Fibroblast of lung (primary cell): Measurements from ENCODE around the gene UTS2B. TPM values are rescaled to one million over a fixed set of nuclear protein-coding genes. Genes with fewer than 3 reads are reported as not detected.
"Not testable (repeated sequence)": the region's sequence is repeated elsewhere in the genome, so short reads cannot be mapped to it uniquely, and the experiment has no call there.

Source experiments
- DNase-seq, 2 donors: peaks; one replicate each; pipeline versions ENCODE4 v3.0.0 to v3.0.0-alpha.2; 2010; ENCODE audit warnings: low read depth in 2 of 2
- H2AFZ ChIP-seq: 2 replicates; pipeline ENCODE4 v1.5.1; 2012; ENCODE audit warnings: low read length, control low read depth, inconsistent platforms
- H3K27ac ChIP-seq: 2 replicates; pipeline ENCODE4 v1.5.1; 2011; ENCODE audit warnings: low read length, control low read depth; ENCODE audit not compliant: insufficient read depth
- H3K27me3 ChIP-seq: 2 replicates; pipeline ENCODE4 v1.5.1; 2011; ENCODE audit warnings: mild to moderate bottlenecking, low read length; ENCODE audit not compliant: control insufficient read depth, insufficient read depth
- H3K36me3 ChIP-seq: 2 replicates; pipeline ENCODE4 v1.5.1; 2011; ENCODE audit warnings: low read length; ENCODE audit not compliant: control insufficient read depth, insufficient read depth
- H3K4me1 ChIP-seq: 2 replicates; pipeline ENCODE4 v1.5.1; 2011; ENCODE audit warnings: low read length; ENCODE audit not compliant: control insufficient read depth, insufficient read depth; ENCODE audit errors: extremely low read depth
- H3K4me2 ChIP-seq: 2 replicates; pipeline ENCODE4 v1.5.1; 2011; ENCODE audit warnings: low read length, control low read depth; ENCODE audit not compliant: insufficient read depth; ENCODE audit errors: extremely low read depth
- H3K4me3 ChIP-seq, 4 experiments: fragments of 200-600 bp in 1 of 4; sonication (generic) in 1 of 4; replicated peaks in 1 of 4; 2 replicates each; pipeline ENCODE4 v1.5.1; 2011 to 2016; ENCODE audit warnings: low read length in 4 of 4, low read depth in 3 of 4, mild to moderate bottlenecking in 3 of 4, control low read depth in 2 of 4, inconsistent platforms in 1 of 4, mixed read lengths in 1 of 4; ENCODE audit not compliant: insufficient read depth in 1 of 4; ENCODE audit errors: control extremely low read depth in 1 of 4
- H3K79me2 ChIP-seq: 2 replicates; pipeline ENCODE4 v1.5.1; 2012; ENCODE audit warnings: mild to moderate bottlenecking, low read length, inconsistent platforms; ENCODE audit not compliant: control insufficient read depth, insufficient read depth
- H3K9ac ChIP-seq: 2 replicates; pipeline ENCODE4 v1.5.1; 2011; ENCODE audit warnings: mild to moderate bottlenecking, low read length, control low read depth; ENCODE audit not compliant: insufficient read depth
- H3K9me3 ChIP-seq: 2 replicates; pipeline ENCODE4 v1.5.1; 2012; ENCODE audit warnings: low read depth, low read length; ENCODE audit not compliant: control insufficient read depth, insufficient read depth
- H4K20me1 ChIP-seq: 2 replicates; pipeline ENCODE4 v1.5.1; 2011; ENCODE audit warnings: low read length; ENCODE audit not compliant: control insufficient read depth, insufficient read depth; ENCODE audit errors: extremely low read depth
- EZH2 ChIP-seq: IDR thresholded peaks from 2 replicates; pipeline ENCODE4 v1.5.1; 2012; ENCODE audit warnings: low read length, control low read depth, mild to moderate bottlenecking; ENCODE audit errors: missing control alignments
- polyA plus RNA-seq, 2 donors: library from polyadenylated mRNA; depleted of rRNA in 1 of 2; stranded (reverse) in 1 of 2; unstranded in 1 of 2; fragments of >200 nt; gene quantifications; 2 replicates each; pipeline ENCODE4 v1.2.1, GENCODE V29; 2011 to 2012; ENCODE audit warnings: missing spikeins in 1 of 2
- total RNA-seq: library from RNA; depleted of rRNA; stranded (reverse); fragments of >200 nt; gene quantifications from 2 replicates; pipeline ENCODE4 v1.2.1, GENCODE V29; 2014
- TF ChIP-seq, protein P1 (sequence below), 2 donors: IDR thresholded peaks in 1 of 2; conservative IDR thresholded peaks in 1 of 2; 1 replicate in 1 of 2; 2 replicates in 1 of 2; pipeline ENCODE4 v1.5.1; 2011 to 2012; ENCODE audit warnings: low read length in 2 of 2, control low read depth in 1 of 2, inconsistent platforms in 1 of 2, low read depth in 1 of 2, mild to moderate bottlenecking in 1 of 2

The UTS2B gene
- total and polyA plus RNA-seq, 2 donors (not counting 1 experiment from before 2014, with no cell fraction given) = 0.99 to 1.3 TPM

DNA sequence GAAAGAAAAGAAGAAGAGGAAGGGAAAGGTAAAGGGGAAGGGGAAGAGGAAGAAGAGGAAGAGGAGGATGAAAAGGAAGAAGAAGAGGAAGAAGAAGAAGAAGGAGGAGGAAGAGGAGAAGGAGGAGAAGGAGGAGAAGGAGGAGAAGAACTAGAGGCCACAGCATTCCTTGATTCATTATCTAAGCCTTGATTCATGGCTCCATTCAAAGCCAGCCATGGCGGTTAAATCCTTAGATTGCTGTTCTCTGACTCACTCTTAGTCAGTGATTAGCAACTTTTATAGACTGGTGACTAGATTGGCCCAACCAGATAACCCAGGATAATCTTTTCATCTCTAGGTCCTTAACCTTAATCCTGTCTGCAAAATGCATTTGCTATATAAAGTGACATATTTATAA, 83.7 kb downstream of the UTS2B start:
- peak overlapping the region; percentile 57 for H2AFZ ChIP-seq
- no peaks in the 10 kb centered on the region for H3K79me2 ChIP-seq
- H3K4me2 ChIP-seq = no peak overlapping the region
- H3K27ac ChIP-seq = peak overlapping the region; percentile 20
- no peaks in the 10 kb centered on the region for H3K27me3 ChIP-seq
- TF ChIP-seq EZH2 = no peak
- TF ChIP-seq, protein P1, sequence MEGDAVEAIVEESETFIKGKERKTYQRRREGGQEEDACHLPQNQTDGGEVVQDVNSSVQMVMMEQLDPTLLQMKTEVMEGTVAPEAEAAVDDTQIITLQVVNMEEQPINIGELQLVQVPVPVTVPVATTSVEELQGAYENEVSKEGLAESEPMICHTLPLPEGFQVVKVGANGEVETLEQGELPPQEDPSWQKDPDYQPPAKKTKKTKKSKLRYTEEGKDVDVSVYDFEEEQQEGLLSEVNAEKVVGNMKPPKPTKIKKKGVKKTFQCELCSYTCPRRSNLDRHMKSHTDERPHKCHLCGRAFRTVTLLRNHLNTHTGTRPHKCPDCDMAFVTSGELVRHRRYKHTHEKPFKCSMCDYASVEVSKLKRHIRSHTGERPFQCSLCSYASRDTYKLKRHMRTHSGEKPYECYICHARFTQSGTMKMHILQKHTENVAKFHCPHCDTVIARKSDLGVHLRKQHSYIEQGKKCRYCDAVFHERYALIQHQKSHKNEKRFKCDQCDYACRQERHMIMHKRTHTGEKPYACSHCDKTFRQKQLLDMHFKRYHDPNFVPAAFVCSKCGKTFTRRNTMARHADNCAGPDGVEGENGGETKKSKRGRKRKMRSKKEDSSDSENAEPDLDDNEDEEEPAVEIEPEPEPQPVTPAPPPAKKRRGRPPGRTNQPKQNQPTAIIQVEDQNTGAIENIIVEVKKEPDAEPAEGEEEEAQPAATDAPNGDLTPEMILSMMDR (conservative IDR thresholded peaks at IDR 0.05 in 1 of 2, IDR thresholded peaks at IDR 0.05 in 1 of 2; ENCODE audit: low read depth in 1 of 2, low read length in 2 of 2) = no peak
- no peaks in the 10 kb centered on the region for H3K9me3 ChIP-seq
- H3K9ac ChIP-seq = no peak overlapping the region
- H3K4me3 ChIP-seq = no peak overlapping the region
- no peaks in the 10 kb centered on the region for H4K20me1 ChIP-seq
- H3K4me1 ChIP-seq = no peaks in the 10 kb centered on the region
- H3K36me3 ChIP-seq = no peaks in the 10 kb centered on the region
- peak; percentile 59 to 89 for DNase-seq

DNA sequence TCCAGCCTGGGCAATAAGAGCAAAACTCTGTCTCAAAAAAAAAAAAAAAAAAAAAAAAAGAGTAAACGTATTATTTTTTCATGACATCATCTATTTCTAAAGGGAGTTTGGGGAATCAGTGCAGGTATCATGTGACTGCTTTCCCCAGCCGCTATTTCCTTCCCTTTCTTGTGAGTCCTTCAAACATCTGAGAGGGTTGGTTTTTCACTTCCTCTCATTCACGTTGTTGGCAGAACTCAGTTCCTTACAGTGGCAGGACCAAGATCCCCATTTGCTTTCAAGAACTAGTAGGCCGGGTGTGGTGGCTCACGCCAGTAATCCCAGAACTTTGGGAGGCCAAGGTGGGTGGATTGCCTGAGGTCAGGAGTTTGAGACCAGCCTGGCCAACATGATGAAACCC, 84.3 kb downstream of the UTS2B start:
- H3K4me3 ChIP-seq, H3K9me3 ChIP-seq, H3K27ac ChIP-seq, H4K20me1 ChIP-seq, H3K4me2 ChIP-seq, H3K4me1 ChIP-seq, H2AFZ ChIP-seq, H3K36me3 ChIP-seq, DNase-seq, H3K79me2 ChIP-seq, H3K27me3 ChIP-seq, H3K9ac ChIP-seq: not testable (repeated sequence)

DNA sequence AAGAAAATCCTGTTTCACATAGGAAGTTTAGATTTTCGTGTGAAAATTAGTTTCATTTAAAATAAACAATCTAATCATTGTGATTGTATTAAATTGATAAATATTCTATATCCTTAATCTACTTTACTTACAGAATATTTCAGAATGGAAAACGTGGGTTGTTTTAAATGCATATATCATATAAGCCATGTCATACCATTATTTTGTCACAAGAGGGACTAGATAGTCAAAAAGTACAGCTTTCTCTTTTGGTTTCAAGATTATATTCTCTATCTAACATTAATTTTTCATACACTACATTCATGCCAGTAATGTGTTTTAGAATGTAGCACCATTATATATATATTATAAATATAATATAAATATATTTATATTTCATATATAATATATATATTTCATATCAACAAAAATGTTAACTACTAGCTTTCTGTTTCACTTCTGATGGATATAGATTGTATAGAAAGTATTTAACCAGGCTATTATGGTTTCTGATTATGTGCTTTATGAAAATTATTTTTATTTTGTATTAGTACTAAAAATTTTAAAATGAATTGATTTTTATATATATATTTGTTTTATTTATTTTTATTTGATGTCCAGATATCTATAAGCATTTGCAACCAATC, 86.0 kb downstream of the UTS2B start:
- no peak overlapping the region for H3K27ac ChIP-seq
- TF ChIP-seq EZH2 = no peak
- TF ChIP-seq, protein P1 (conservative IDR thresholded peaks at IDR 0.05 in 1 of 2, IDR thresholded peaks at IDR 0.05 in 1 of 2; ENCODE audit: low read depth in 1 of 2, low read length in 2 of 2) = peak in 1 of 2 donors; percentile 38
- H3K9me3 ChIP-seq = no peaks in the 10 kb centered on the region
- no peak overlapping the region for H2AFZ ChIP-seq
- H3K4me2 ChIP-seq = no peak overlapping the region
- H3K9ac ChIP-seq = no peak overlapping the region
- no peaks in the 10 kb centered on the region for H3K27me3 ChIP-seq
- no peaks in the 10 kb centered on the region for H3K79me2 ChIP-seq
- DNase-seq = peak in 1 of 2 donors; percentile 53
- no peaks in the 10 kb centered on the region for H4K20me1 ChIP-seq
- H3K36me3 ChIP-seq = no peaks in the 10 kb centered on the region
- H3K4me1 ChIP-seq = no peaks in the 10 kb centered on the region
- H3K4me3 ChIP-seq = no peak overlapping the region
